SIG-M5 treated with dmso at 0.1 percent for 504 hours (cell line): ENCODE results near the gene EPN2.

Experiments
- DNase-seq: peaks from one replicate; lab custom pipeline; 2025; ENCODE audit not compliant: unreplicated experiment; lab: John Stamatoyannopoulos, UW

EPN2 gene

DNA sequence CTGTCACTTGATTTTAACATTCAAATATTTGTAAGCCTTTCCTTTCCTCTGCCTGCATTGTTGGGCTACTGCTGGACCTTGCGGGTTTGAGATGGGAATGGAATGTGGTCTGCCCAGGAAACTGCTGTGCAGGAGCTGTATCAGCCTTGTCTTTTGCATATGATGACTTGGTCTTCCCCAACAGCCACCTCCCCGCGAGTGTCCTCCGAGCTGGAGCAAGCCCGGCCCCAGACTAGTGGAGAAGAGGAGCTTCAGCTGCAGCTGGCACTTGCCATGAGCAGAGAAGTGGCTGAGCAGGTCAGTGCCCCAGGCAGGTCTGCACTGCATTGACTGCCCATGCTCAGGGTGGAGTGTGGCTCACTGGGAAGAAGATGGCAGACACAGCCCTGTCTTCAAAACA is 72.5 kb downstream of the EPN2 start:
- DNase-seq = no peak

DNA sequence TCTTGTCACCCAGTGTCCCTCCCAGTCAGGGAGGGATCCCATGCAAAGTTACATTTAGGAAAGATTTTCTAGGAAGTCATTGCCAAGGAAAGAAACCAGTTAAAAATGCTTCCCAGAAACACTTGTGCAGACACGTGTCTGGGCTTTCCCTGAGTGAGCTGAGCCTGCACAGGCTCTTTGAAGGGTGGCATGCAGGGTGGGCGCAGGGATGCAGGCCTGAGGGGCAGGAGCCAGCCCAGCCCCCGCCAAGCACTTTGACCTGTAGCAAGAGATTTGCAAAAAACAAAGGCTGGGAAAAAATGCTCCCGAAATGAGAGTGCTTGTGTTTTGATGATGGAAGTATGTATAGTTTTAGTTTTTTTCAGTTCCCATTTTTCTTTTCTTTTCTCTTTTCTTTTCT is 73.0 kb downstream of the EPN2 start:
- DNase-seq = no peak

DNA sequence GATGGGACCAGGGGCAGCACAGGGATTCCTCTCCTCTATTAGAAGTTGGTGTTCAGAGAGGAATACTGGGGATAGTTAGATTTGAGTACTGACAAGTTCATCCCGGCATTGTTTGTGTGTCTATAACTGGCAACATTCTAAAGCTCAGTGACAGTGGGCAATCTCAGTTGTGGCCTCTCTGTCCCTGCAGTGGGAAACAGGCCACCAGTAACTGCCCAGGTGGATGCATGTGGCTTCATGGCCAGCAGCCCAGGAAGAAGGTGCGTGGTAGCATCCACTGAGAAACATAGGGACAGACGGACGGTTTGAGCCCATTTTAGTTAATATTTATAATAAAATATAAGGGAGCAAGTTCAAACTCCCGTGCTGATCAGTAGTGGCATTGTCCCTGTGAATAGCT is 73.8 kb downstream of the EPN2 start:
- DNase-seq = no peak

DNA sequence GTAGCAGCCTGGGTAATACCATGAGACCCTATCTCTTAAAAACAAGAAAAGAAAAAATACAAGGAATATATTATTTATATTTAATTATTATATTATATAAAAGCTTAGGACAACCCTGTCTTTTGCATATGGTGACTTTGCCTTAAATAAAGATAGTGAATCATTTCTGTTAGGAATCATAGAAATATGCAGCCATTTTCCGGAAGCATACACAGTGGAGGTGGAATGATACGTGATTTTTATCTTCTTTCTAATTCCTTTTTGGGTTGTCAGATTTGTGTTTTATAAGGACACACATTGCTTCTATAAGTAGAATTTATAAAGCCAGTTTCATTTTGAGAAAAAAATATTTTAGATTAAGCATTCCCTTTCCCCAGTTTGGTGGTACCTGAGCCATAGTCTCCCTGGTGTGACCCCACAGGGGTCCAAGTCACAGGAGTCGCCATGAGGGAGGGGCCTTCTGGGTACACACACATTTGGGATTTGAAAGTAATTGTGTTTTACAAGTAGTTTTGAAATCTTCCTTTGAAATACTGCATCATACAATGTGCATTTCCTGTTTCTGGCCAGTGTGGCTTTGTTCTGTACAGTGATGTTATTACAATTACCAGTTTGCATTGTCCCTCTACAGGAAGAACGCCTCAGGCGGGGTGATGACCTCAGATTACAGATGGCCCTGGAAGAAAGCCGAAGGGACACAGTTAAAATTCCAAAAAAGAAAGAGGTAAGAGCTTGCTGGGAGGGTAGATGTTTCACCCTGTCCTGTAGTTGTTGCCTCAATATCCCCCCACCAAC is 74.5 kb downstream of the EPN2 start:
- DNase-seq = peak; percentile 32

DNA sequence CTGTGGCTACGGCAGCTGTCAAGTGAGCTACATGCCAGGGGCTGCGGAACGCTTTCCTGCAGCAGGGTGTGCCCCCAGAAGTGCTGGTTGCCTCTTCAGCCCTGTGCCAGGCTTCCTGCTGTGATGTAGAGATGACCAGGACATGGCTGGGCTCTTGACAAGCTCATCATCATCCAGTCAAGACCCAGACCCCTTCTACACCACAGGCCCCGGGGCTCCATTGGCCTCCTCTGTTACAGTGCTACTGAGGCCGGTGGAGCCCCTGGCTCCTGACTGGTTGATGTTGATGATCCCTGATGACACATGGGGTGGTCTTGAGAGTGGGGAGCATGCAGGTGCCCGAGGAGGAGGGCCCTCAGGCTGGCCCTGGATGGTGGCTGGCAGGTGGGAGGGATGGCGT is 75.2 kb downstream of the EPN2 start:
- DNase-seq = no peak

DNA sequence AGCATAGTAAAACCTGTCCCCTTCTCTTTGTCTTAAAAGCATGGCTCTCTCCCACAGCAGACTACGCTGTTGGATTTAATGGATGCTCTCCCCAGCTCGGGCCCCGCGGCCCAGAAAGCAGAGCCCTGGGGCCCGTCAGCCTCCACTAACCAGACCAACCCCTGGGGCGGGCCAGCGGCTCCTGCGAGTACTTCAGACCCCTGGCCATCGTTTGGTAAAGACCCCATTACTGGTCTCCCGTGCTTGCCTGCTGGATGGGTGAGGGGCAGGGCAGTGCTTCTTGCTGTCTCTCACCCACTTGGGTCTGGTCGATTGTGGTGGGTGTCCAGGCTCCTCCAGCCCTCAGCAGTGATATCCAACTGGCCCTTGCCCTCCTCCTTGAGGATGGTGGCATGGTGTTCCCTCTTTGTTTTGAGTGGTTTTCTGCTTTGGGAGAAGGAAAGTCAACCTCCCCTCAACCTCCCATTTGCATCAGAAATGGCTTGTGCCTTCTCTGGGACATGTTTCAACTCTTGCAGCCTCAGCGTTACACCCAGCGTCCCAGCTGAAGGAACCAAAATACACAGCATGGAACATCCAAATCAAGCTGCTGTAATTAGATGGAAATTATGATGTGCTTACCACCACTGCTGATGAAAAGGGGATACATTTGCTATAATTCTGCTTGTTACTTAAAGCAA is 76.0 kb downstream of the EPN2 start:
- DNase-seq = no peak

DNA sequence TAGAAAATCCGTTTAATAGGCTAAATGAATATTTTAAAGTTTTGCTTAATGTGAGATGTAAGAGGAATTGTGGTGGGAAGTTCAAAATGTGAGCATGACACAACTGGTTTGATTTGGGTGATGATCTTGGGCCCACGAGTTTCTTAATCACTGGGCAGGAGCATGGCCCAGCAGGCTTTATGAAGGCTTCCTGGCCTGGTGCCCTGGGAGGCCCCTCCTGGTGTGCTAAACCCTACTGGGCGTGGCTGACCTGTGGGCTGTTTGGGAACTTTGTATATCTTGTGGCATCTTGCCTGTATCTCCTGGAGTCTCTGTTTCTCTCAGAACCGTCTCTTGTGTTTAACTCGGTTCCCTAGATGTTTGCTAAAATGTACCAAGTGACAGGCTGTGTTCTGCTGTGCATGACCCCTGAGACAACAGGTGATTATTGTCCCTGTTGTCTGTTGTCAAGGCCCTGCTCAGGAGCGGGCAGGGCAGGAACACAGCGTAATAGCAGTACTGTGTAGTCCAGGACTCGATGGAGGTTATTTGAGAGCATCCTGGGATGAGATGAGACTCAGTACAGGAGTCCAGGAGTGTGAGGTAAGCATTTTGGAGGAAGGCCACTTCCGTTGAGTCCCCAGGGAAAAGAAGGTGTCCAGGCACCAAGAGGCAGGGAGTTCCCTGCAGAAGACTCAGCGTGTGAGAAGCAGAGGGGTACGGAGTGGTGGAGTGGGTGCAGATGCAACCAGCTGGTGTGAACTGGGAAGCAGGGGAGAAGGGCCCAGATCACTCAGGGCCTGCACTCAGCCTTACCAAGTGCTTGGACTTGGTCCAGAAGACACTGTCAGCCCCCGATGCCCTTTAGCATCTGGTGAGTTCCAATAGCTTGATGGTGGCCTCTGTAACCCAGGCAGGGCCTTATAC is 76.8 kb downstream of the EPN2 start:
- DNase-seq = no peak

DNA sequence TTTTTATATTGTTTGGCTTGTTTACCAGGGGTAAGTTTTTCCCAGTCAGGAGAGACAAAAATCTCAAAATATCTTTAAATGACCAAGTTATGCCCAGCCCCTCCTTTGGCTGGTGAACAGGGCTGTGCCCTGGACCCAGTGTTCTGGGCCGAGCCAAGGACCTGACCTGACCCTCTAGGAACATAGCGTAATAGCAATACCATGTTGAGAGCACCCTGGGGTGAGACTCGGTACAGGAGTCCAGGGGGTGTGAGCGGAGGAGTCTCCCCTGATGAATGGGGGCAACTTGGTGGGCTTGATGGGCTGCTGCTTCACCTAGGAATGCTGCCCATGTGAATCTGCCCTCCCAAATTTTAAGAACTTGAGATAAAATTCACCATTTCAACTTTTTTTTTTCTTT is 77.9 kb downstream of the EPN2 start:
- DNase-seq = no peak

DNA sequence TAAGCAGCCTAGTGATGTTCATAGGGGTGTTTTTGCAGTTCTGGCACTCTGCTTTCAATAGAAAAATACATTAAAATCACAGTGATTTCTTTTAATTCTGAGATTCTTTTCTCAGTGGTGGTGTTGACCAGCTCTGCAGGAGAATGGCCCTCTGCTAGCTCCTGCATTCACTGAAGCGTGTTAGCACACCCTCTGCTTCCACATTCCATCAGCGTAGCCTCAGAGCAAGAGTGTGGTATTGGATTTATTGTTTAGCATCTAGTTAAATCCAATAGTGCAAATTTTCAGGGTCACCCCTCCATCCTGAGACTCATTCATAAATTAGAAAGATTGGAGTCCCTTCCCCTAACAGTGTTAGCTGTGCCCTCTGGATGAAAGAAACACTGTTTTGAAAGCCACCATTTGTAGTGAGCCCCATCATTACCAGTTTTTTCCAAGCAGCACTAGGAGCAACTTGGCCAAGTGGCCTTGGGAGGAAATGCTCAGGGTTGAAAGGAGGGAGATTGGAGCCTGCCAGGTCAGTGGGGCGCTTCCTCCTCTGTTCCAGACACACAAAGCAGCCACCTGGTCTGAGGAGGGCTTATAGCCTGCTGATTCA is 79.7 kb downstream of the EPN2 start:
- DNase-seq = no peak

DNA sequence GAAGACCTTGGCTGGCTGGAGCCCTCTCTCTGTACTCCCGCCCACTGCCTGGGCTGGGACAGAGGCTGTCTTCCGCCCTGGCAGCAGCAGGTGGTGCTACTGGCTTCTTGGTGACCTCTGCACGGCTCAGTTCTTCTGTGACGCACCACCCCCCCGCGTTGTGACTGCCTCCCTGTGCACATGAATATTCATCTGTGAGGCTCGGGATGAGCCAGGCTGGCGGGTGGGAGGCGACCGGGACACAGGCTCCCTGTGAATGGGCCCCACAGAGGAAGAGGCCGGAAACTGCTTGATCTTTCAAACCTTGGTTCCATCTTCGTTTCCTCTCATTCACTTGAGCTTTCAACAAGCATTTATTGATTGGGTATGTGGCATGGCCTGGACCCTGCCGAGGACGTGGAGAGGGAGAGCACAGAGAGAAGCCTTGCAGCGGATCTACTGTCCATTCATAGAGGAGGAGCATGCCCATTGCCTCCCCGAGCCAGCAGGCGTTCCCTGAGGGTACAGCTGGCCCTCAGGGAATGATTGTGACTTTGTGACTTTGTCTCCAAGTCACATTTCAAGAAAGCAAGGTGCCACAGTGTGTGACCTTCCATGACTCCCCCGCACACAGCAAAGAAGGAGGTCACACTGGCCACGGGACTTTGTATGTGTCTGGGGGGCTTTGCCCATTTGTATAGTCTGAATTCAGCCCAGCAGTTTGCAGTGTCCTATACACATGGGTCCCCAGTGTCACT is 80.4 kb downstream of the EPN2 start:
- DNase-seq = no peak

DNA sequence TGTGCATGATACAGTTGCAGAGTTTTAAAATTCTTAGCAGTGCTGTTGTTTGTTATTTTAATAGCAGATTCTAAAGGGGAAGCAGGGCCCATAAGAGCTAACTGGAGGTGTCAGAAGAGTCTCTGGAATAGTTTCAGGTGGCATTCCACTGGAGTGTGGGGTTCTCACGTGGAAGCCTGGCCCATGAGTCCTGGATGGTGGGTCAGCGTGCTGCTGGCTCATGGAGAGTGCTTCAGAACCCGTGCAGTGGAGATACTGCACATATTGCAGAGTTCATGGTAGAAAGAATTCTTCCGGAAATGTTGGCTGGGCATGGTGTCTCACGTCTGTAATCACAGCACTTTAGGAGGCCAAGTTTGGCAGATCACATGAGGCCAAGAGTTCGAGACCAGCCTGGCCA is 81.4 kb downstream of the EPN2 start:
- no peak for DNase-seq

DNA sequence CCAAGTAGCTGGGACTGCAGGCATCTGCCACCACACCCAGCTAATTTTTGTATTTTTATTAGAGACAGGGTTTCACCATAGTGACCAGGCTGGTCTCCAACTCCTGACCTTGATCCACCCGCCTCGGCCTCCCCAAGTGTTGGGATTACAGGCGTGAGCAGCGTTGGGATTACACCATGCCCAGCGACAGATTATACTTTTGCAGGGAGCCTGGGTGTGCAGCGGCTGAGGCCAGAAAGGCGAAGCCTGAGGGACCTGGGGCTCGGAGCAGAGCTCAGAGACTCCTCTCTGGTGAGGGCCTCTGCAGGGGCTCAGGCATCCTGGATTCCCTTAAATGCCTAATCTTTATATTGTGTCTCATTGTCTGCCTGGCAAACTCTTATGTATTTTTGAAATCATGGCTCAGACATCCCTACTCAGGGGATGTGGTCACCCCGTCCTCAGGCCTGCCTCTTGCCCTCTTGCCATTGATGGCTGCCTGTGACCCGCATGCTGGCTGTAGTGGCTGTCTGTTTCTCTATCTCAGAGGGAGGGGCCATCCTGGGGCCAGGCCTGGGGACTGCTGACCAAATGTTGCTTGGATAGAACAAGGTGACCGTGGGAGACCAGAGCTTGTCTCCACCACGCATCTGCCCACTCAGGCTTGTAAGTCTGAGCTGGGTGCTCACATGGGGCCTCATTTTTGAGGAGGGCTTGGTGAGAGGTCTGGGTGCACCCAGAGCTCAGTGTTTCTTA is 82.8 kb downstream of the EPN2 start:
- no peak for DNase-seq

DNA sequence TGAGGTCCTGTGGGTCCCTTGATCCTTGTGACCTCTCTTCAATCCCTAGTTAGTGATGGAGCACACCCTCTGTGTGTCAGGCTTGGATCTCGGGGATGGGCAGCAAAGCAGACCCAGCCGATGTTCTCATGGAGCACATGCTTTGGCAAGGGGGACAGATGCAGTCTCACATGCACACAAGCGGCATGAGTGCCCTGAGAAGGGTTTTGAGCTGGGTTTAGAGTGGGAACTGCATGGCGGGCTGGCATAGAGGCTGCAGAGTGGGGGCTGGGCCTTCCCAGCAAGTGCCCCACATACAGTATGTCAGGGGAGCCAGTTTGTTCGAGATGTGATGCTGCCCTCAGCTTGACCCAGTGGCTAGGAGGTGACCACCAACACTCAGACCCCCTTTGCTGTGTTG is 83.7 kb downstream of the EPN2 start:
- DNase-seq = no peak

DNA sequence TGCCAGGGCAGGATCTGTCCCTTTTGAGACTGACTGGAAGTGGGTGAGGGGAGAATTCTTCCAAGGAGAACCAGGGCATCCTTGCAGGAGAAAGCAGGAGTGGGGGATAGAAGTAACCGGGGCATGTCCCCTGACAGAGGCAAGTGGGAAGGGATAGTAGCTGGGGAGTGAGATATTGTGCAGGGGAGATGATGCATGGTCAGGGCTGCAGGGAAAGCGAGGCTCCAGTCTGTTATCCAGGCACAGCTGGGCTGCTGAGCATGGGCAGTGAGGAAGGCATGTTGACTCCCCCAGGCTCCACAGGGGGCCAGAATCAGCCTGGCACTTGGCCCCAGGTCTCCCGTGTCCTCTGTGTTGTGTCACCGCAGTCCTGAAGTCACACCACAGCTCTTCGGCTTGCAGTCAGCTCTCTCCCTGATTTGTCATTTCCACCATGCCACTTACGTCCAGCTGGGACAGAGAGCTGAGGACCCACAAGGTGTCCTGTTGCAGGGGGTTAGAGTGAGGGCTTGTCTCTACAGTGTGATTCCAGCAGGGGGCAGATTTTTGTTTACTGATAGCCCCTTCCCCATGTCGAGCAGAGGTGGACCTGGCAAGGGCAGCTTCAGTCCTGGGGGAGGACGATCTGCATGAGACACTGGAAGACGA is 84.4 kb downstream of the EPN2 start:
- DNase-seq = no peak

DNA sequence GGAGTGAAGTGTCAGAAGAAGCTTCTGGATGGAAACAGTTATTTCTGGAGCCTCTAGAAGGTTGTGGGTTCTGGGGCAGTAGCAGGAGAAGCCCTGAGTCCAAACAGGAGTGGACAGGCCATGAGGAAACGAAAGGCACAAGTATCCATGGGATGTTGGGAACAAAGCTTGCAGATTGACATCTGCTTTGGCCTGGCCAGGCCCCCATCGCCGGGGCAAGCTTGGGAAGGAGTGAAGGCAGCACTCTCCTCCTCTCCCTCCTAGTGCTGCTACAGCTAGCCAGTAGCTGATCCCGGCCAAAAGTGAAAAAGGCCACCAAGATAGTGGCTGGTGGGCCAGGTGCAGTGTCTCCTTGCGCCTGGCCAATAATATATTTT is 85.0 kb downstream of the EPN2 start:
- DNase-seq = no peak

DNA sequence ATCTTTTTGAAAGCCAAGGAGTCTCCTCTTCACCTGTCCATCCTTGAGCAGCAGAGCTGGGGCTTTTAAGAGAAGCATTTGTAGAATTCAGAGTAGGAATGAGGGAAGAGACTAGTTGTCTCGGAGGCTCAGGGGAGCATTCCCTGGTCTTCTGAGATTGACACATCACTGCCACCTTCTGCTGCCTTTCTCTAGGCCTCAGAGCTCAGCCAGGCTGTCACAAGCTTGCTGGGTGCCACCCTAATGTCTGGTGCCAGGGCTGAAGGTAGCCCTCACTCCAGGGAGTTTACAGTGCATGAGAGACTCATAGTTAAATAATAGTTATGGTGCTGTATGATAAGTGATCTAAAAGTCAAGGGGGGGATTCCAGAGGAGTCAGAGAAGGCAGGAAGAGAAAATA is 85.7 kb downstream of the EPN2 start:
- DNase-seq = no peak

DNA sequence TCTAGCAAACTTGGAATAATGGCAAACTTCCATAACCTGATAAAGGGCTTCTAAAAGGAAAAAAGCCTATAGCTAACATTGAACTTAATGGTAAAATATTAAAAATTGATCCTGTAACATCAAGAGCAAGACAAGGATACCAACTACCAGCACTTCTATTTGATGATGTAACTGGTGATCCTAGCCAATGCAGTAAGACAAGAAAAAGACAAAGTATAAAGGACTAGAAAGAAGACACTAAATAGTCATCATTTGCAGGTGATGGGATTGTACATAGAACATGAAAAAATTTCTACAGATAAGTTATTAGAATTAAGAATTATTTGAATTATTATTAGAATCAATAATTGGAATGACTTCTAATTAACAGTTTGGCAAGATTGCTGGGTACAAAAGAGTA is 88.4 kb downstream of the EPN2 start:
- DNase-seq = no peak

DNA sequence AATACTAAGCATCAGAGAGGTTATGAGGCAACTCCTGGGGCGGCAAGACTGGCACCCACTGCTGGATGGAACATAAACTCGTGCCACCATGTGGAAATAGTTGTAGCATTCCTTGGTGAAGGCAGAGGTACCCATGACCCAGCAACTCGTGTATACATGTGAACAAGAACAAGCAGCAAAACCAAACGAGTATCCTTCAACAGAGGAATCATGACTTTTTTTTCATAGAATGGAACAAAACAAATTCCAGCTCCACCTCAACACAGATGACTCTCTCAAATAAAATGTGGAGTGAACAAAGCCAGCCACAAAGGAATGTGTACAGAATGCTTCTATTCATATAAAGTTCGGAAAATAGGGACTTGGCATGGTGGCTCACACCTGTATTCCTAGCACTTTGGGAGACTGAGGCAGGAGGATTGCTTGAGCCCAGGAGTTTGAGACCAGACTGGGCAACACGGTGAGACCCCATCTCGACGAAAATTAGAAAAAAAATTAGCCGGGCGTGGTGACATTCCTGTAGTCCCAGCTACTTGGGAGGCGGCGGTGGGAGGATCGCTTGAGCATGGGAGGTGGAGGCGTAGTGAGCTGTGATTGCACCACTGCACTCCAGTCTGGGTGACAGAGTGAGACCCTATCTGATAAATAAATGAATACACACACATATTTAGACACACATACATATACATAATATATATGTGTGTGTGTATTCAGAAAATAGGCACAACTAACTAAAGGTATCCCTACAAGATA is 90.0 kb downstream of the EPN2 start:
- no peak for DNase-seq
